ENCODE data around the gene MRC2. TPM values are rescaled to one million over a fixed set of nuclear protein-coding genes. Genes with fewer than 3 reads are reported as not detected.

Gene MRC2
- total RNA-seq, 4 donors from 2014 or later, result 23.3 to 59.8 (median 39.9) TPM

DNA sequence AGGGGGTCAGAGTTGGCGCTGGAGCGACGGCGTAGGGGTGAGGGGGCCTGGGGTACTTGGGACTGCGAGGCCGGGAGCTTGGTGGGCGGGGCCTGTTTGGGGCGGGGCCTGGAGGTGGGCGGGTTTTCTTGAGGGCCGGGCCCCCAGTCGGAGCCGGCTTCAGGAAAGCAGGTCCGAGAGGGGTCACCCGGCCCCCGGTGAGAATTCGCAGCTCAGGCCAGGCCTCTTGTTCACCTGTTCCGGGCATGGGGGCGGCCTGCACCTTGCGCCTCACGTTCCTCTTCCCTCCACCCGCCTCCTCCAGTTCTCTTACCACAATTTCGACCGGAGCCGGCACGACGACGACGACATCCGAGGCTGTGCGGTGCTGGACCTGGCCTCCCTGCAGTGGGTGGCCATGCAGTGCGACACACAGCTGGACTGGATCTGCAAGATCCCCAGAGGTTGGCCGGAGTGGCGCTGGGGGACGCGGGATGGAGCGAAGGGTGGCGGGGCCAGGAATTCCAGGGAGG, 52.5 kb downstream of the MRC2 start:
- ATAC-seq, result no peak
- Histone ChIP-seq H3K27ac (no peak overlapping the region), H3K27me3 (no peaks in the 10 kb centered on the region), H3K4me1 (peaks cover 0 to 9% (median 0%) of the 10 kb centered on the region in 3 donors), H3K36me3 (peaks cover 0 to 10% of the 10 kb centered on the region in 2 donors), H3K9me3 (no peaks in the 10 kb centered on the region), H3K4me3 (no peak overlapping the region)
- 78 to 95% methylated on average over 6 to 11 of the region's 37 CpGs for WGBS, 2 donors (ENCODE audit: low coverage in 1 of 2)
- TF ChIP-seq POLR2A (IDR thresholded peaks at IDR 0.05) (no peak), EP300 (IDR thresholded peaks at IDR 0.05) (no peak), POLR2AphosphoS5 (IDR thresholded peaks at IDR 0.05) (no peak), CTCF (IDR thresholded peaks at IDR 0.05) (no peak)

- peaks cover 0 to 2% (median 0%) of the 10 kb centered on the region in 3 donors for H3K4me1 ChIP-seq
- ATAC-seq, result no peak
- TF ChIP-seq EP300 (IDR thresholded peaks at IDR 0.05) (no peak), POLR2AphosphoS5 (IDR thresholded peaks at IDR 0.05) (no peak), CTCF (IDR thresholded peaks at IDR 0.05) (no peak), POLR2A (IDR thresholded peaks at IDR 0.05) (no peak)
- H3K36me3 ChIP-seq, result peaks cover 0 to 10% of the 10 kb centered on the region in 2 donors
- no peaks in the 10 kb centered on the region for H3K27me3 ChIP-seq
- no peaks in the 10 kb centered on the region for H3K9me3 ChIP-seq
- H3K27ac ChIP-seq, result no peak overlapping the region
- no peak overlapping the region for H3K4me3 ChIP-seq
- WGBS, 2 donors (ENCODE audit: low coverage in 1 of 2), result no CpG with 5 or more reads among the region's 36 CpGs
Observed at GRCh38 chr17:62680541-62681052, 53.1 kb downstream of the MRC2 start.

DNA sequence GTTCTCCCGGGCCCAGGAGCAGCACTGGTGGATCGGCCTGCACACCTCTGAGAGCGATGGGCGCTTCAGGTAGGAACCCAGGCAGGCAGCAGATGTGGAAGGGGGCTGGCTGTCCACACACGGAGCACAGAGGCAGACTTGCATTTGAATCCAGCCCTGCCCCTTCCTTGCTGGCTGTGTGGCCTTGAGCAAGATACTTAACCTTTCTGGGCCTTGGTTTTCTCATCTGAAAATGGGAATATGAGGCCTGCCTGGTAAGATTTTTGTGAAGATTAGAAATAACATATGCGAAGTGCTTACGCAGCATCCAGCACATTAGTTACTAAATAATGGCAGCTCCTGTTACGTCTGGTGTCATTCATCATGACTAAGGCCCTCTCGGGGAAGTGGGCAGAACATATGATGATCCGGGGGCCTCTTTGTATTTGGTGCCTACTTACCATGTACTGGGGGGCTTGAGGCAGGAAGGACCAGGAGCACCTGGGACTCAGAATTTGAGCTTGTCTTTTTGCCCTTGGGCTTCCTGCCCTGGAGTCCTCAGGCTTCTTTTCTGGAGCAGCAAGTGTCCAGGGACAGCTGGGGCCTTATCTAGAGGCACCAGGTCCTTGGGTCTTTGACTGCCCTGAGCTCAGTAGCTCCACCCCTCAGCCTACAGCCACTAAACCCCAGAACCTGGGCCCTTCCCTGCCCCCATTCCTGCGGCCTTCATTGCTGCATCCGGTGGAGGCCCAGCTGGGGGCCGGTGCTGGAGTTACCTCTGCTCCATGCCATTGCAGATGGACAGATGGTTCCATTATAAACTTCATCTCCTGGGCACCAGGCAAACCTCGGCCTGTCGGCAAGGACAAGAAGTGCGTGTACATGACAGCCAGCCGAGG, 53.8 kb downstream of the MRC2 start:
- Histone ChIP-seq H3K4me3 (no peak overlapping the region), H3K4me1 (no peaks in the 10 kb centered on the region), H3K9me3 (no peaks in the 10 kb centered on the region), H3K27ac (no peak overlapping the region), H3K27me3 (no peaks in the 10 kb centered on the region), H3K36me3 (peaks cover 0 to 10% of the 10 kb centered on the region in 2 donors)
- 95 to 100% methylated on average over 1 to 7 of the region's 17 CpGs for WGBS, 2 donors (ENCODE audit: low coverage in 1 of 2)
- ATAC-seq, result no peak
- no peak for TF ChIP-seq POLR2A (IDR thresholded peaks at IDR 0.05)
- no peak for TF ChIP-seq POLR2AphosphoS5 (IDR thresholded peaks at IDR 0.05)
- no peak for TF ChIP-seq CTCF (IDR thresholded peaks at IDR 0.05)
- TF ChIP-seq EP300 (IDR thresholded peaks at IDR 0.05), result no peak

DNA sequence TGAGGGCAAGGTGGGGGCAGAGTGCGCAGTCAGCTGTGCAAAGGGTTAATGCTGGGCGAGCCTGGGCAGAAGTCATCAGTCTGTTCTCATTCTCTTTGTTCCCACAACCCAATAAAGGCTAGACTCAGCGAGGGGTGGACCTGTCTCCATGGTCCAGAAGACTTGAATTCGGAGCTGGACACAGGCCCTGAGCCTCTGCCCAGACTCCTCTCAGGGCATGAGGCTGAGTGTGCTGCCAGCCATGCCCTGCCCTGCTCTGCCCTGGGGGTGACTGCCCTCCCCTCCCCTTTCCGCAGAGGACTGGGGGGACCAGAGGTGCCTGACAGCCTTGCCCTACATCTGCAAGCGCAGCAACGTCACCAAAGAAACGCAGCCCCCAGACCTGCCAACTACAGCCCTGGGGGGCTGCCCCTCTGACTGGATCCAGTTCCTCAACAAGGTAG, 54.5 kb downstream of the MRC2 start:
- no peaks in the 10 kb centered on the region for H3K4me1 ChIP-seq
- no peaks in the 10 kb centered on the region for H3K9me3 ChIP-seq
- H3K36me3 ChIP-seq, result peaks cover 0 to 10% of the 10 kb centered on the region in 2 donors
- no peak for TF ChIP-seq EP300 (IDR thresholded peaks at IDR 0.05)
- no peak for TF ChIP-seq POLR2AphosphoS5 (IDR thresholded peaks at IDR 0.05)
- TF ChIP-seq POLR2A (IDR thresholded peaks at IDR 0.05), result no peak
- TF ChIP-seq CTCF (IDR thresholded peaks at IDR 0.05), result no peak
- WGBS, 2 donors (ENCODE audit: low coverage in 1 of 2), result 100% methylated on average over 2 of the region's 8 CpGs; no CpG with 5 or more reads in 1 of the 2 donors
- no peak overlapping the region for H3K27ac ChIP-seq
- H3K4me3 ChIP-seq, result no peak overlapping the region
- no peaks in the 10 kb centered on the region for H3K27me3 ChIP-seq
- no peak for ATAC-seq

Data from gastroesophageal sphincter (tissue), 4 donors.